PC-9 (cell line): ENCODE results near the gene SLX4. TPM values are rescaled to one million over a fixed set of nuclear protein-coding genes. Genes with fewer than 3 reads are reported as not detected.

Source experiments
- BruUV-seq: library from RNA; stranded (reverse); fragments of 400-500 nt; replicated peaks from 2 replicates; lab custom pipeline; 2021; lab: Mats Ljungman, UMichigan
- CTCF ChIA-PET: fragments of 300-600 bp; sonication (Branson Sonifier 250); formaldehyde crosslinking; loops from one replicate; lab custom pipeline; 2022; ENCODE audit warnings: antibody characterized with exemption; lab: Charles Lee
- POLR2A ChIA-PET: fragments of 300-600 bp; sonication (Branson Sonifier 250); formaldehyde crosslinking; loops from one replicate; lab custom pipeline; 2022; ENCODE audit warnings: antibody characterized with exemption; ENCODE audit not compliant: unreplicated experiment; lab: Charles Lee
- DNase-seq, 2 experiments: peaks; one replicate each; pipeline versions ENCODE4 v3.0.0 to v3.0.0-alpha.2; 2015 to 2022; ENCODE audit warnings: mixed read lengths in 1 of 2
- H2AFZ ChIP-seq: fragments of 200-600 bp; sonication (generic); 2 replicates; pipeline ENCODE4 v1.8.1; 2017; ENCODE audit warnings: antibody characterized with exemption
- H3F3A ChIP-seq: fragments of 200-600 bp; sonication (generic); 2 replicates; pipeline ENCODE4 v1.8.1; 2017; ENCODE audit warnings: antibody characterized with exemption, mild to moderate bottlenecking, low read depth; ENCODE audit not compliant: insufficient read depth
- H3K27ac ChIP-seq: fragments of 200-600 bp; sonication (generic); 2 replicates; pipeline ENCODE4 v1.6.1; 2016; ENCODE audit warnings: mixed run types
- H3K27me3 ChIP-seq: fragments of 200-600 bp; sonication (generic); 2 replicates; pipeline ENCODE4 v1.6.1; 2016; ENCODE audit warnings: low read depth, mixed run types; ENCODE audit not compliant: insufficient read depth
- H3K36me3 ChIP-seq: fragments of 200-600 bp; sonication (generic); 2 replicates; pipeline ENCODE4 v1.6.1; 2016; ENCODE audit warnings: low read depth, mixed run types
- H3K4me1 ChIP-seq: fragments of 200-600 bp; sonication (generic); replicated peaks from 2 replicates; pipeline ENCODE4 v1.6.1; 2016; ENCODE audit warnings: mixed run types; ENCODE audit not compliant: insufficient read depth
- H3K4me2 ChIP-seq: fragments of 200-600 bp; sonication (generic); 2 replicates; pipeline ENCODE4 v1.6.1; 2017; ENCODE audit warnings: mixed run types
- H3K4me3 ChIP-seq: fragments of 200-600 bp; sonication (generic); 2 replicates; pipeline ENCODE4 v1.6.1; 2016; ENCODE audit warnings: mixed run types
- H3K79me2 ChIP-seq: fragments of 200-600 bp; sonication (generic); 2 replicates; pipeline ENCODE4 v1.6.1; 2017; ENCODE audit warnings: low read depth, mixed run types
- H3K9me2 ChIP-seq: fragments of 200-600 bp; sonication (generic); 2 replicates; pipeline ENCODE4 v1.8.1; 2017; ENCODE audit warnings: mild to moderate bottlenecking; ENCODE audit not compliant: insufficient read depth
- H3K9me3 ChIP-seq: fragments of 200-600 bp; sonication (generic); 2 replicates; pipeline ENCODE4 v1.8.1; 2016; ENCODE audit warnings: low read depth; ENCODE audit not compliant: insufficient read depth
- H4K20me1 ChIP-seq: fragments of 200-600 bp; sonication (generic); 2 replicates; pipeline ENCODE4 v1.8.1; 2017; ENCODE audit not compliant: insufficient read depth
- CTCF ChIP-seq: fragments of 200-600 bp; sonication (generic); conservative IDR thresholded peaks from 2 replicates; pipeline ENCODE4 v1.6.1; 2017; ENCODE audit warnings: mixed run types, antibody characterized with exemption, mild to moderate bottlenecking, moderate library complexity
- EZH2 ChIP-seq: fragments of 200-600 bp; sonication (generic); IDR thresholded peaks from 2 replicates; pipeline ENCODE4 v1.8.0; 2017; ENCODE audit warnings: antibody characterized with exemption, low read depth
- intact Hi-C: fragments of 100-400 bp; cut with micrococcal nuclease; formaldehyde crosslinking; loops from one replicate; pipeline ENCODE4 v1.10.0; 2022; ENCODE audit not compliant: unreplicated experiment
- total RNA-seq: library from RNA; stranded (reverse); gene quantifications from 2 replicates; pipeline ENCODE4 v1.2.3, GENCODE V29; 2021

The SLX4 gene
- total RNA-seq, 1 experiment from 2014 or later: 13.8 TPM

- POLR2A ChIA-PET: no interaction called here
- no peak for DNase-seq
- Histone ChIP-seq H3K4me1 (no peaks in the 10 kb centered on the region), H3K79me2 (no peaks in the 10 kb centered on the region), H4K20me1 (no peaks in the 10 kb centered on the region), H3K4me2 (no peak overlapping the region), H3K4me3 (no peak overlapping the region), H3K27me3 (no peaks in the 10 kb centered on the region), H3K27ac (no peak overlapping the region), H3K36me3 (no peaks in the 10 kb centered on the region), H3K9me2 (no peaks in the 10 kb centered on the region), H2AFZ (no peak overlapping the region), H3F3A (no peaks in the 10 kb centered on the region), H3K9me3 (no peaks in the 10 kb centered on the region)
- CTCF ChIA-PET: no interaction called here
- no TSS peak for BruUV-seq
- no peak for TF ChIP-seq EZH2
- no peak for TF ChIP-seq CTCF
- intact Hi-C loops: no loop called here
These were observed 32.5 kb downstream of the SLX4 start for GRCh38 chr16:3578610-3579551.

- BruUV-seq: no TSS peak
- ChIA-PET POLR2A (no interaction called here), CTCF (no interaction called here)
- Histone ChIP-seq H3K4me2 (no peak overlapping the region), H4K20me1 (no peaks in the 10 kb centered on the region), H3K4me3 (no peak overlapping the region), H2AFZ (no peak overlapping the region), H3K36me3 (no peaks in the 10 kb centered on the region), H3F3A (no peaks in the 10 kb centered on the region), H3K4me1 (no peaks in the 10 kb centered on the region), H3K9me3 (no peaks in the 10 kb centered on the region), H3K9me2 (no peaks in the 10 kb centered on the region), H3K79me2 (no peaks in the 10 kb centered on the region), H3K27ac (no peak overlapping the region), H3K27me3 (no peaks in the 10 kb centered on the region)
- DNase-seq: no peak
- TF ChIP-seq CTCF (no peak), EZH2 (no peak)
- intact Hi-C loops: no loop called here
These were observed 33.3 kb downstream of the SLX4 start for GRCh38 chr16:3578121-3578520.

GRCh38 chr16:3577302-3577752 lies 34.1 kb downstream of the SLX4 start, which contains the start of gene NLRC3:
Gene NLRC3 (minus strand): TSS chr16:3577403. CDS start chr16:3565036, 12,367 bp downstream.
- Histone ChIP-seq H3K4me3 (no peak within 1 kb of the TSS), H4K20me1 (no peaks in the 10 kb centered on the region), H3K9me3 (no peaks in the 10 kb centered on the region), H3K36me3 (no peaks in the 10 kb centered on the region), H3K27me3 (no peaks in the 10 kb centered on the region), H3K79me2 (no peaks in the 10 kb centered on the region), H3F3A (no peaks in the 10 kb centered on the region), H2AFZ (no peak within 1 kb of the TSS), H3K4me1 (no peaks in the 10 kb centered on the region), H3K4me2 (no peak within 1 kb of the TSS), H3K27ac (no peak within 1 kb of the TSS), H3K9me2 (no peaks in the 10 kb centered on the region)
- no TSS peak for BruUV-seq
- TF ChIP-seq CTCF (no peak), EZH2 (no peak)
- ChIA-PET CTCF (no interaction called here), POLR2A (no interaction called here)
- no peak for DNase-seq
- intact Hi-C loops: no loop called here
